CD14-positive monocyte (primary cell): Measurements from ENCODE around the gene SATL1. TPM values are rescaled to one million over a fixed set of nuclear protein-coding genes. Genes with fewer than 3 reads are reported as not detected.

Experiments used
- DNase-seq, 3 donors: peaks; one replicate each; pipeline ENCODE4 v3.0.0-alpha.2; 2011 to 2022
- H2AFZ ChIP-seq: 2 replicates; pipeline ENCODE4 v1.6.0; 2012; ENCODE audit warnings: mild to moderate bottlenecking, low read depth, low read length, inconsistent platforms; ENCODE audit not compliant: insufficient read depth, poor library complexity, severe bottlenecking
- H3K27ac ChIP-seq, 2 donors: 1 replicate in 1 of 2; 2 replicates in 1 of 2; pipeline ENCODE4 v1.5.1; 2012 to 2013; ENCODE audit warnings: low read length in 2 of 2, control low read depth in 1 of 2, inconsistent platforms in 1 of 2, low read depth in 1 of 2, mild to moderate bottlenecking in 1 of 2
- H3K27me3 ChIP-seq, 2 donors: one replicate each; pipeline versions ENCODE4 v1.6.0 to v1.6.1; 2011 to 2013; ENCODE audit warnings: low read length in 2 of 2; ENCODE audit not compliant: control insufficient read depth in 2 of 2, insufficient read depth in 2 of 2
- H3K36me3 ChIP-seq, 2 donors: replicated peaks in 1 of 2; 1 replicate in 1 of 2; 2 replicates in 1 of 2; pipeline versions ENCODE4 v1.5.1 to v1.6.1; 2012 to 2013; ENCODE audit warnings: low read length in 2 of 2, control low read depth in 1 of 2, inconsistent platforms in 1 of 2, mild to moderate bottlenecking in 1 of 2; ENCODE audit not compliant: insufficient read depth in 2 of 2, control insufficient read depth in 1 of 2
- H3K4me1 ChIP-seq, 2 donors: 1 replicate in 1 of 2; 2 replicates in 1 of 2; pipeline versions ENCODE4 v1.5.1 to v1.6.1; 2012 to 2013; ENCODE audit warnings: low read length in 2 of 2, control low read depth in 1 of 2, inconsistent platforms in 1 of 2, mild to moderate bottlenecking in 1 of 2, moderate library complexity in 1 of 2; ENCODE audit not compliant: insufficient read depth in 2 of 2, control insufficient read depth in 1 of 2
- H3K4me2 ChIP-seq: replicated peaks from 2 replicates; pipeline ENCODE3; 2012; ENCODE audit warnings: low read length, moderate library complexity, mild to moderate bottlenecking; ENCODE audit not compliant: poor library complexity, severe bottlenecking; ENCODE audit errors: extremely low read depth
- H3K4me3 ChIP-seq, 3 experiments: fragments of 200-600 bp in 1 of 3; sonication (generic) in 1 of 3; replicated peaks in 1 of 3; 1 replicate in 2 of 3; 2 replicates in 1 of 3; pipeline ENCODE4 v1.5.1; 2011 to 2013; ENCODE audit warnings: low read length in 3 of 3, mild to moderate bottlenecking in 3 of 3, control low read depth in 2 of 3, low read depth in 2 of 3, inconsistent platforms in 1 of 3, moderate library complexity in 1 of 3
- H3K79me2 ChIP-seq: 2 replicates; pipeline ENCODE4 v1.6.0; 2012; ENCODE audit warnings: mild to moderate bottlenecking, control low read depth, inconsistent platforms, low read length, moderate library complexity; ENCODE audit not compliant: insufficient read depth
- H3K9ac ChIP-seq: 2 replicates; pipeline ENCODE4 v1.6.0; 2017; ENCODE audit warnings: low read length, mild to moderate bottlenecking; ENCODE audit not compliant: insufficient read depth, poor library complexity, severe bottlenecking
- H3K9me3 ChIP-seq, 2 donors: replicated peaks in 1 of 2; 1 replicate in 1 of 2; 2 replicates in 1 of 2; pipeline versions ENCODE4 v1.5.1 to v1.6.1; 2012 to 2013; ENCODE audit warnings: low read length in 2 of 2, control low read depth in 1 of 2; ENCODE audit not compliant: control insufficient read depth in 1 of 2, insufficient read depth in 1 of 2
- H4K20me1 ChIP-seq: 2 replicates; pipeline ENCODE4 v1.6.0; 2012; ENCODE audit warnings: mild to moderate bottlenecking, low read length, control low read depth, moderate library complexity; ENCODE audit not compliant: insufficient read depth
- H3K27ac Mint-ChIP-seq, 7 donors: one replicate each; pipeline ENCODE4 v1.8.0; 2020; ENCODE audit warnings: mild to moderate bottlenecking in 7 of 7, mixed read lengths in 7 of 7, moderate library complexity in 6 of 7, inconsistent platforms in 2 of 7
- H3K27me3 Mint-ChIP-seq, 3 donors: one replicate each; pipeline ENCODE4 v1.8.0; 2021 to 2022; ENCODE audit warnings: low read depth in 3 of 3, mild to moderate bottlenecking in 3 of 3, mixed read lengths in 3 of 3, moderate library complexity in 3 of 3, inconsistent platforms in 1 of 3
- H3K36me3 Mint-ChIP-seq, 2 donors: one replicate each; pipeline ENCODE4 v1.8.0; 2020; ENCODE audit warnings: mixed read lengths in 2 of 2, inconsistent platforms in 1 of 2, mild to moderate bottlenecking in 1 of 2
- H3K4me1 Mint-ChIP-seq: one replicate; pipeline ENCODE4 v1.8.0; 2020; ENCODE audit warnings: mild to moderate bottlenecking, mixed read lengths
- H3K4me3 Mint-ChIP-seq, 2 donors: one replicate each; pipeline ENCODE4 v1.8.0; 2020; ENCODE audit warnings: mild to moderate bottlenecking in 2 of 2, mixed read lengths in 2 of 2, moderate library complexity in 1 of 2
- H3K9me3 Mint-ChIP-seq, 7 donors: one replicate each; pipeline ENCODE4 v1.8.0; 2020 to 2022; ENCODE audit warnings: mixed read lengths in 7 of 7, mild to moderate bottlenecking in 6 of 7, moderate library complexity in 6 of 7, inconsistent platforms in 2 of 7
- CTCF ChIP-seq: fragments of 200-600 bp; IDR thresholded peaks from one replicate; pipeline ENCODE4 v1.8.0; 2022; ENCODE audit warnings: antibody characterized with exemption, mild to moderate bottlenecking
- WGBS: methylation state at CpG from one replicate; pipeline ENCODE4 v1.1.5; 2013; ENCODE audit warnings: missing lambda C conversion rate; ENCODE audit not compliant: insufficient coverage; 5-methylcytosine and 5-hydroxymethylcytosine counted together
- intact Hi-C, 2 donors: fragments of 100-400 bp; cut with micrococcal nuclease; formaldehyde crosslinking; loops; one replicate each; pipeline versions ENCODE4 v1.15.0 to v1.15.1; 2023
- polyA plus RNA-seq, 3 donors: library from polyadenylated mRNA; depleted of rRNA in 1 of 3; unstranded in 2 of 3; stranded (reverse) in 1 of 3; fragments of 300-500 nt in 2 of 3; fragments of >200 nt in 1 of 3; fragmentation: Illumina TruSeq in 2 of 3; gene quantifications; 1 replicate in 2 of 3; 2 replicates in 1 of 3; pipeline ENCODE4 v1.2.3, GENCODE V29; 2012 to 2021

The SATL1 gene
- polyA plus RNA-seq, 3 donors, result not detected

DNA sequence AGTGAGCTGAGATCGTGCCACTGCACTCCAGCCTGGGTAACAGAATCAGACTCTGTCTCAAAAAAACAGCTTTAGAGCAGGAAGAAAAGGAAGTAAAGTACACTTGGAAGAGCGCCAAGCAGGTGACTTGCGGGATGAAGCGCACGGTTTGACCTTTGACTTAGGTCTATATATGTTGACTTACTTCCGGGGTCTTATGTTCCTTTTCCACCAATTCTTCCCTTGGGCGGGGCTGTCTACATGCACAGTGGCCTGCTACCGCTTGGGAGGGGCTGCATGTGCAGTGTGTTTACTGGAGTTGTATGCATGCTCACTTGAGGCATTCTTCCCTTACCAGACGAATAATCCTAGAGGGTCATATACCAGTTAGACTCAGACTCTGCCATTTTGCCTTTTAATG, 131.3 kb downstream of the SATL1 start:
- Mint-ChIP-seq H3K9me3 (peaks cover 0 to 8% (median 1%) of the 10 kb centered on the region in 7 donors), H3K4me1 (peaks cover 2% of the 10 kb centered on the region), H3K27me3 (peaks cover 0 to 2% (median 1%) of the 10 kb centered on the region in 3 donors), H3K27ac (peak overlapping the region in 1 of 7 donors; percentile 1), H3K4me3 (no peak overlapping the region), H3K36me3 (no peaks in the 10 kb centered on the region)
- Histone ChIP-seq H3K27me3 (no peaks in the 10 kb centered on the region), H3K27ac (no peak overlapping the region), H4K20me1 (no peaks in the 10 kb centered on the region), H2AFZ (no peak overlapping the region), H3K9ac (no peak overlapping the region), H3K4me2 (no peak overlapping the region), H3K4me3 (no peak overlapping the region), H3K4me1 (no peaks in the 10 kb centered on the region), H3K36me3 (no peaks in the 10 kb centered on the region), H3K9me3 (no peaks in the 10 kb centered on the region), H3K79me2 (no peaks in the 10 kb centered on the region)
- no peak for DNase-seq
- WGBS, result 25% methylated on average over 1 of the region's 9 CpGs
- no peak for TF ChIP-seq CTCF
- intact Hi-C loops, result no loop called here

- H3K9ac ChIP-seq, result no peak overlapping the region
- no peaks in the 10 kb centered on the region for H3K36me3 ChIP-seq
- intact Hi-C loops, result no loop called here
- H3K4me3 ChIP-seq, result no peak overlapping the region
- peaks cover 0 to 8% (median 1%) of the 10 kb centered on the region in 7 donors for H3K9me3 Mint-ChIP-seq
- no peaks in the 10 kb centered on the region for H3K9me3 ChIP-seq
- no peaks in the 10 kb centered on the region for H3K79me2 ChIP-seq
- peaks cover 2% of the 10 kb centered on the region for H3K4me1 Mint-ChIP-seq
- H3K27me3 Mint-ChIP-seq, result peaks cover 0 to 2% (median 1%) of the 10 kb centered on the region in 3 donors
- H3K27ac Mint-ChIP-seq, result no peak overlapping the region
- no CpG with 5 or more reads among the region's 2 CpGs for WGBS
- H2AFZ ChIP-seq, result no peak overlapping the region
- H3K4me2 ChIP-seq, result no peak overlapping the region
- TF ChIP-seq CTCF, result peak; percentile 53
- H3K4me1 ChIP-seq, result no peaks in the 10 kb centered on the region
- no peak for DNase-seq
- no peaks in the 10 kb centered on the region for H4K20me1 ChIP-seq
- H3K27ac ChIP-seq, result no peak overlapping the region
- no peaks in the 10 kb centered on the region for H3K27me3 ChIP-seq
- H3K4me3 Mint-ChIP-seq, result no peak overlapping the region
- no peaks in the 10 kb centered on the region for H3K36me3 Mint-ChIP-seq
These were observed 132.2 kb downstream of the SATL1 start for GRCh38 chrX:85111347-85111746.
